OCI-LY1 (cell line): Measurements from ENCODE around the gene RNF169.

Experiments used
- H2AFZ ChIP-seq: fragments of 200-600 bp; sonication (generic), shearing (Covaris generic); 2 replicates; pipeline ENCODE4 v1.6.0; 2014; ENCODE audit warnings: antibody characterized with exemption, mild to moderate bottlenecking, low read length
- H3F3A ChIP-seq: fragments of 200-600 bp; sonication (generic), shearing (Covaris generic); 2 replicates; pipeline ENCODE4 v1.6.0; 2014; ENCODE audit warnings: mild to moderate bottlenecking, antibody characterized with exemption, low read length, moderate library complexity; ENCODE audit not compliant: insufficient read depth
- H3K27ac ChIP-seq: fragments of 200-600 bp; sonication (generic); 2 replicates; pipeline ENCODE4 v1.5.1; 2014; ENCODE audit warnings: low read length, mixed run types, mild to moderate bottlenecking, low read depth; ENCODE audit not compliant: poor library complexity, severe bottlenecking
- H3K27me3 ChIP-seq: fragments of 200-600 bp; sonication (generic); 2 replicates; pipeline ENCODE4 v1.6.0; 2014; ENCODE audit warnings: antibody characterized with exemption, mild to moderate bottlenecking, low read length, moderate library complexity; ENCODE audit not compliant: insufficient read depth
- H3K36me3 ChIP-seq: fragments of 200-600 bp; sonication (generic); 2 replicates; pipeline ENCODE4 v1.6.1; 2014; ENCODE audit warnings: mild to moderate bottlenecking, antibody characterized with exemption, low read length, moderate library complexity, mixed read lengths; ENCODE audit not compliant: insufficient read depth
- H3K4me1 ChIP-seq: fragments of 200-600 bp; sonication (generic); 2 replicates; pipeline ENCODE4 v1.5.1; 2014; ENCODE audit warnings: mild to moderate bottlenecking, low read length, moderate library complexity; ENCODE audit not compliant: insufficient read depth, severe bottlenecking
- H3K4me2 ChIP-seq: fragments of 200-600 bp; sonication (generic), shearing (Covaris generic); 2 replicates; pipeline ENCODE4 v1.6.1; 2014; ENCODE audit warnings: low read length
- H3K4me3 ChIP-seq: fragments of 200-600 bp; sonication (generic); 2 replicates; pipeline ENCODE4 v1.5.1; 2014; ENCODE audit warnings: low read length, low read depth, mild to moderate bottlenecking, mixed read lengths; ENCODE audit not compliant: poor library complexity, severe bottlenecking
- H3K79me2 ChIP-seq: fragments of 200-600 bp; shearing (Covaris generic); 2 replicates; pipeline ENCODE4 v1.6.1; 2016; ENCODE audit warnings: mixed run types, low read length, mixed read lengths; ENCODE audit not compliant: insufficient read depth
- H3K9ac ChIP-seq: fragments of 200-600 bp; sonication (generic), shearing (Covaris generic); 2 replicates; pipeline ENCODE4 v1.6.1; 2014; ENCODE audit warnings: mild to moderate bottlenecking, low read length, mixed read lengths
- H3K9me2 ChIP-seq: fragments of 200-600 bp; sonication (generic), shearing (Covaris generic); 2 replicates; pipeline ENCODE4 v1.6.1; 2014; ENCODE audit warnings: low read depth, mild to moderate bottlenecking, low read length, mixed read lengths
- H3K9me3 ChIP-seq: fragments of 200-600 bp; shearing (Covaris generic); 2 replicates; pipeline ENCODE4 v1.6.1; 2014; ENCODE audit warnings: low read length, mixed read lengths
- H4K20me1 ChIP-seq: fragments of 200-600 bp; sonication (generic), shearing (Covaris generic); 2 replicates; pipeline ENCODE4 v1.6.0; 2016; ENCODE audit warnings: mild to moderate bottlenecking, low read length; ENCODE audit not compliant: insufficient read depth
- CTCF ChIP-seq: fragments of 200-600 bp; sonication (generic), shearing (Covaris generic); IDR thresholded peaks from 2 replicates; pipeline ENCODE4 v1.5.1; 2017; ENCODE audit warnings: mild to moderate bottlenecking, antibody characterized with exemption, low read length, moderate library complexity, mixed read lengths
- EZH2 ChIP-seq: fragments of 200-600 bp; sonication (generic), shearing (Covaris generic); IDR thresholded peaks from 2 replicates; pipeline ENCODE4 v1.8.0; 2017; ENCODE audit warnings: borderline replicate concordance, mixed run types, mild to moderate bottlenecking, antibody characterized with exemption, low read length, moderate library complexity, mixed read lengths

RNF169 gene

DNA sequence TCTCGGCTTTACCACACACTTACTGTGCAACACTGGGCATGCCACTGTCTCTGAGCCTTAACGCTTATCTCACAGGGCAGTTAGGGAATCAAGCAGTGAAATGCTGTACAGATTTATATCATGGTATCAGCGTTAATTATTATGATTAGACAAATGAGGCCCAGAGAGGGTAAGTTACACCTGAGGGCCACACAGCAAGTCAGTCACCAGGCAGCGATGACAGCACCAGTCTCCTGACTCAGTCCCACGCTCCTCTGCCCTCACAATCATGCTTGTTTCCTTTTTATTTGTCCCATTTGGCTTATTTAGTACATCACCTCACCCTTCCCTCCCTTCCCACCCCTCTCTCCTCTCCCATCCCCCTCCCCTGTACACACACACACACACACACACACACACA, 29.6 kb upstream of the RNF169 start:
- no peaks in the 10 kb centered on the region for H4K20me1 ChIP-seq
- no peak overlapping the region for H3K4me2 ChIP-seq
- no peak overlapping the region for H3K4me3 ChIP-seq
- H3K9ac ChIP-seq: no peak overlapping the region
- H2AFZ ChIP-seq: no peak overlapping the region
- no peaks in the 10 kb centered on the region for H3K79me2 ChIP-seq
- H3K27me3 ChIP-seq: no peaks in the 10 kb centered on the region
- H3K9me2 ChIP-seq: no peaks in the 10 kb centered on the region
- H3K9me3 ChIP-seq: no peaks in the 10 kb centered on the region
- H3F3A ChIP-seq: no peaks in the 10 kb centered on the region
- H3K4me1 ChIP-seq: no peaks in the 10 kb centered on the region
- TF ChIP-seq CTCF (no peak), EZH2 (no peak)
- no peaks in the 10 kb centered on the region for H3K36me3 ChIP-seq
- no peak overlapping the region for H3K27ac ChIP-seq

GRCh38 chr11:74720596-74721478, 27.8 kb upstream of the RNF169 start:
- Histone ChIP-seq H3K4me2 (no peak overlapping the region), H3K4me1 (no peaks in the 10 kb centered on the region)

DNA sequence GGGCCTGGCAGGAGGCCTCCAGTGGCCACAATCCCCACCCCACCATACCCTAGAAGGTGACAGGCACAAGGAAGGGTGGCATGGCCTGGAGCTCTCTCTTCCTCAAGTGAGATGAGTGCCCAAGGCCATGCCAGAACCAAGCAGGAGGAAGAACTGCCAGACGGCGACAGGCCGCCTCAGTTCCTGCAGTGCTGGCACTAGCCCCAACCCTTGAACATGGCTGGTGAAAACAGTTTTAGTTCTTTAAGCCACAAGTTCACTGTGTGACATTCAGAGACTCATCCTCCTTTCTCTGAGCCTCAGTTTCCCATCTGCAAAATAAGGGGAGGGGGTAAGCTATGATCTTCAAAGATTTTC, 27.2 kb upstream of the RNF169 start:
- TF ChIP-seq CTCF (no peak), EZH2 (no peak)
- no peak overlapping the region for H3K27ac ChIP-seq

More at GRCh38 chr11:74720596-74721478, 27.8 kb upstream of the RNF169 start:
- Histone ChIP-seq H3K9ac (no peak overlapping the region), H2AFZ (no peak overlapping the region), H3K9me2 (no peaks in the 10 kb centered on the region), H3K27ac (no peak overlapping the region), H3K27me3 (no peaks in the 10 kb centered on the region; the same call in 1 of the 2 replicates), H3F3A (no peaks in the 10 kb centered on the region), H3K36me3 (no peaks in the 10 kb centered on the region), H3K9me3 (no peaks in the 10 kb centered on the region), H3K4me3 (no peak overlapping the region), H4K20me1 (no peaks in the 10 kb centered on the region), H3K79me2 (no peaks in the 10 kb centered on the region)
- TF ChIP-seq EZH2 (no peak), CTCF (no peak)

More for the DNA sequence above, 27.2 kb upstream of the RNF169 start:
- Histone ChIP-seq H3K27me3 (no peaks in the 10 kb centered on the region; the same call in 1 of the 2 replicates), H3K4me3 (no peak overlapping the region), H3K79me2 (no peaks in the 10 kb centered on the region), H3K9ac (no peak overlapping the region), H3K9me3 (no peaks in the 10 kb centered on the region), H3K9me2 (no peaks in the 10 kb centered on the region), H3F3A (no peaks in the 10 kb centered on the region), H2AFZ (no peak overlapping the region), H3K4me2 (no peak overlapping the region), H3K36me3 (no peaks in the 10 kb centered on the region), H4K20me1 (no peaks in the 10 kb centered on the region), H3K4me1 (no peaks in the 10 kb centered on the region)
